MM.1S (cell line): Measurements from ENCODE around the gene GNAS-AS1.

ENCODE experiments used
- DNase-seq: peaks from one replicate; pipeline ENCODE4 v3.0.0-alpha.2; 2015
- H2AFZ ChIP-seq: fragments of 300-600 bp; sonication (generic); 2 replicates; pipeline ENCODE4 v1.6.0; 2016; ENCODE audit warnings: antibody characterized with exemption, low read length
- H3F3A ChIP-seq: fragments of 300-600 bp; sonication (generic); 2 replicates; pipeline ENCODE4 v1.6.1; 2016; ENCODE audit warnings: mild to moderate bottlenecking, antibody characterized with exemption, low read length, moderate library complexity, mixed read lengths; ENCODE audit not compliant: insufficient read depth
- H3K27ac ChIP-seq: fragments of 300-600 bp; sonication (generic); 2 replicates; pipeline ENCODE4 v1.5.1; 2016; ENCODE audit warnings: mild to moderate bottlenecking, low read length
- H3K27me3 ChIP-seq: fragments of 300-600 bp; sonication (generic); replicated peaks from 2 replicates; pipeline ENCODE4 v1.6.0; 2016; ENCODE audit warnings: low read length; ENCODE audit not compliant: insufficient read depth
- H3K36me3 ChIP-seq: fragments of 300-600 bp; sonication (generic); replicated peaks from 2 replicates; pipeline ENCODE4 v1.6.1; 2016; ENCODE audit warnings: mild to moderate bottlenecking, low read length, mixed read lengths; ENCODE audit not compliant: insufficient read depth
- H3K4me1 ChIP-seq: fragments of 300-600 bp; sonication (generic); 2 replicates; pipeline ENCODE4 v1.6.1; 2016; ENCODE audit warnings: low read length, mixed read lengths
- H3K4me2 ChIP-seq: fragments of 300-600 bp; sonication (generic); 2 replicates; pipeline ENCODE4 v1.6.0; 2016; ENCODE audit warnings: low read depth, low read length
- H3K4me3 ChIP-seq: fragments of 300-600 bp; sonication (generic); 2 replicates; pipeline ENCODE4 v1.5.1; 2016; ENCODE audit warnings: low read length, mixed read lengths
- H3K79me2 ChIP-seq: fragments of 300-600 bp; sonication (generic); 2 replicates; pipeline ENCODE4 v1.6.1; 2016; ENCODE audit warnings: mixed run types, low read length, mixed read lengths
- H3K9ac ChIP-seq: fragments of 300-600 bp; sonication (generic); 2 replicates; pipeline ENCODE4 v1.6.1; 2016; ENCODE audit warnings: low read length, mixed read lengths
- H3K9me2 ChIP-seq: fragments of 300-600 bp; sonication (generic); replicated peaks from 2 replicates; pipeline ENCODE4 v1.6.1; 2016; ENCODE audit warnings: mild to moderate bottlenecking, low read length, mixed read lengths; ENCODE audit not compliant: insufficient read depth
- H3K9me3 ChIP-seq: fragments of 300-600 bp; sonication (generic); replicated peaks from 2 replicates; pipeline ENCODE4 v1.6.1; 2016; ENCODE audit warnings: mild to moderate bottlenecking, low read length, mixed read lengths; ENCODE audit not compliant: insufficient read depth
- H4K20me1 ChIP-seq: fragments of 300-600 bp; sonication (generic); 2 replicates; pipeline ENCODE4 v1.6.1; 2016; ENCODE audit warnings: mild to moderate bottlenecking, low read length, moderate library complexity, mixed read lengths; ENCODE audit not compliant: insufficient read depth
- EZH2 ChIP-seq: fragments of 300-600 bp; sonication (generic); optimal IDR thresholded peaks from 2 replicates; pipeline ENCODE3; 2017; ENCODE audit warnings: low read depth, mild to moderate bottlenecking, antibody characterized with exemption, low read length, mixed read lengths
- EZH2phosphoT487 ChIP-seq: fragments of 300-600 bp; sonication (generic); IDR thresholded peaks from 2 replicates; pipeline ENCODE4 v1.6.1; 2018; ENCODE audit warnings: antibody characterized with exemption, low read length
- TF ChIP-seq, protein P1 (sequence below): fragments of 300-600 bp; sonication (generic); IDR thresholded peaks from 2 replicates; pipeline ENCODE4 v1.5.1; 2016; ENCODE audit warnings: antibody characterized with exemption, low read length, mixed read lengths

The GNAS-AS1 gene

DNA sequence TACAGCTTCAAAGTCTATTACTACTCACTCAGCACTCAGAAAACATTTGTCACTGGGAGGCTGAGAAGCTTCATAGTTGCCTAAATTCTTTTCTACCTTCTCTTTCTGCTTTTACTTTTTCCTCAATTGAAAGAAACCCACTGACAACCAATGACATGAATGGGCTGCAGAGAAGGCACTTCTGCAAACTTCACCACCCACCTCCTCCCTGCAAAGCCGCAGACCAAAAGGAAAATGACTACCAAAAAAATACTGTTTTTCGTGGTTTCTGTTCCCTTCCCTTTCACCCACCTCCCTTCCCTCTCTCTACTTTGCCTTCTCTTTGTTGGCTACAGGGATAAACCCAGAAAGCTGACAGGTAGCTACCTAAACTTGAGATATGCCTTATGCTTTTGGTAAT is 3.2 kb downstream of the GNAS-AS1 start:
- H2AFZ ChIP-seq, result no peak overlapping the region
- no peaks in the 10 kb centered on the region for H3K36me3 ChIP-seq
- peaks cover 54% of the 10 kb centered on the region for H3K27me3 ChIP-seq
- DNase-seq, result no peak
- H3K4me3 ChIP-seq, result no peak overlapping the region
- H3F3A ChIP-seq, result no peaks in the 10 kb centered on the region
- H3K79me2 ChIP-seq, result no peaks in the 10 kb centered on the region; the same call in 1 of the 2 replicates
- TF ChIP-seq EZH2phosphoT487, result no peak
- TF ChIP-seq EZH2, result no peak
- TF ChIP-seq, protein P1, sequence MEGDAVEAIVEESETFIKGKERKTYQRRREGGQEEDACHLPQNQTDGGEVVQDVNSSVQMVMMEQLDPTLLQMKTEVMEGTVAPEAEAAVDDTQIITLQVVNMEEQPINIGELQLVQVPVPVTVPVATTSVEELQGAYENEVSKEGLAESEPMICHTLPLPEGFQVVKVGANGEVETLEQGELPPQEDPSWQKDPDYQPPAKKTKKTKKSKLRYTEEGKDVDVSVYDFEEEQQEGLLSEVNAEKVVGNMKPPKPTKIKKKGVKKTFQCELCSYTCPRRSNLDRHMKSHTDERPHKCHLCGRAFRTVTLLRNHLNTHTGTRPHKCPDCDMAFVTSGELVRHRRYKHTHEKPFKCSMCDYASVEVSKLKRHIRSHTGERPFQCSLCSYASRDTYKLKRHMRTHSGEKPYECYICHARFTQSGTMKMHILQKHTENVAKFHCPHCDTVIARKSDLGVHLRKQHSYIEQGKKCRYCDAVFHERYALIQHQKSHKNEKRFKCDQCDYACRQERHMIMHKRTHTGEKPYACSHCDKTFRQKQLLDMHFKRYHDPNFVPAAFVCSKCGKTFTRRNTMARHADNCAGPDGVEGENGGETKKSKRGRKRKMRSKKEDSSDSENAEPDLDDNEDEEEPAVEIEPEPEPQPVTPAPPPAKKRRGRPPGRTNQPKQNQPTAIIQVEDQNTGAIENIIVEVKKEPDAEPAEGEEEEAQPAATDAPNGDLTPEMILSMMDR, result no peak
- H3K9ac ChIP-seq, result no peak overlapping the region
- no peaks in the 10 kb centered on the region for H4K20me1 ChIP-seq
- no peak overlapping the region for H3K27ac ChIP-seq
- H3K4me2 ChIP-seq, result no peak overlapping the region
- no peaks in the 10 kb centered on the region for H3K9me3 ChIP-seq
- no peaks in the 10 kb centered on the region for H3K9me2 ChIP-seq
- H3K4me1 ChIP-seq, result no peaks in the 10 kb centered on the region

DNA sequence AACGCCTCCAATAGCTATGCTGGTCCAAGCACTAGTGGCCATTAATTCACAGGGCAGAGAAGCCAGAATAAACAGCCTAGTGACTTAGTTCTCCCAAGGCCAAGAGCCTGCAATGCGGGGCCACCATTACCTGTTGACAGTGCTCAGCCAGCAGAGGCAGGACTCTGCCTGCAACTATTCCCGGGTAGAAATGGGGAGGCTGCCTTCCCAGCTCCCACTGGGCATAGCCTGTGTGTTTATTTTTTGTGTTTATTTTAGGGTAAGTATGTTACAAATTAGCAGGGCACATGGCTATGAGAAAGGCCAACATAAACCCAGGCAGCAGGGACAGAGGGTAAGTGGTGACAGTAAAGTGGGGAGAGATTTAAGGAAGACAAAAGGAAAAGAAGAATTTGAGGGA is 5.0 kb downstream of the GNAS-AS1 start:
- no peak for TF ChIP-seq EZH2
- TF ChIP-seq, protein P1, result no peak
- TF ChIP-seq EZH2phosphoT487, result no peak
- H3K4me2 ChIP-seq, result no peak overlapping the region
- H3K27me3 ChIP-seq, result peaks cover 54% of the 10 kb centered on the region
- H3K9ac ChIP-seq, result no peak overlapping the region
- H3K36me3 ChIP-seq, result no peaks in the 10 kb centered on the region
- no peaks in the 10 kb centered on the region for H3K9me3 ChIP-seq
- no peaks in the 10 kb centered on the region for H3K4me1 ChIP-seq
- DNase-seq, result no peak
- no peaks in the 10 kb centered on the region for H3K9me2 ChIP-seq
- H4K20me1 ChIP-seq, result no peaks in the 10 kb centered on the region
- no peaks in the 10 kb centered on the region; the same call in 1 of the 2 replicates for H3K79me2 ChIP-seq
- H2AFZ ChIP-seq, result no peak overlapping the region
- no peaks in the 10 kb centered on the region for H3F3A ChIP-seq
- H3K27ac ChIP-seq, result no peak overlapping the region
- no peak overlapping the region for H3K4me3 ChIP-seq

DNA sequence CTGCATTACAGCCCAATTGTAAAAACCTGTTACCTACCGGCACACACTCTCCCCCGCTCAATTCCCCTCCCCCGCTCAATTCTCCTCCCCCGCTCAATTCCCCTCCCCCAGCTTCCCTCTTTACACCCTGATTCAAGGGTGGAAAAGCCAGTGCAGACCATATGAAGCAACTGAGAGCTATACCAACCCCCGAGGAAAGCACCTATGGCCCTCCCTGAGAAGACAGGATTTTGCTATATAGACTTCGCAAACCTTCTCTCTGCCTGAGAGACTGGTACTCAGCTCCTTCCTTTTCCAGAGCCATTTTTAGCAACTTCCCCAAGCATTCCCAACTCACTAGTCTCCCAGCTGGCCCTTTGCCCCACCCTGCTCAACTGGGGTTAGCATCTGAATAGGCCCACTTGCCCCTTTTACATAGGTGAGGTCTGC is 7.6 kb downstream of the GNAS-AS1 start:
- TF ChIP-seq EZH2 (no peak), EZH2phosphoT487 (no peak)
- TF ChIP-seq, protein P1, result no peak
- no peak for DNase-seq
- Histone ChIP-seq H3F3A (no peaks in the 10 kb centered on the region), H3K79me2 (no peaks in the 10 kb centered on the region), H2AFZ (no peak overlapping the region), H4K20me1 (no peaks in the 10 kb centered on the region), H3K4me1 (no peaks in the 10 kb centered on the region), H3K9ac (no peak overlapping the region), H3K27me3 (peaks cover 59% of the 10 kb centered on the region), H3K9me2 (no peaks in the 10 kb centered on the region), H3K36me3 (no peaks in the 10 kb centered on the region), H3K9me3 (no peaks in the 10 kb centered on the region), H3K4me2 (no peak overlapping the region), H3K27ac (no peak overlapping the region), H3K4me3 (no peak overlapping the region)

DNA sequence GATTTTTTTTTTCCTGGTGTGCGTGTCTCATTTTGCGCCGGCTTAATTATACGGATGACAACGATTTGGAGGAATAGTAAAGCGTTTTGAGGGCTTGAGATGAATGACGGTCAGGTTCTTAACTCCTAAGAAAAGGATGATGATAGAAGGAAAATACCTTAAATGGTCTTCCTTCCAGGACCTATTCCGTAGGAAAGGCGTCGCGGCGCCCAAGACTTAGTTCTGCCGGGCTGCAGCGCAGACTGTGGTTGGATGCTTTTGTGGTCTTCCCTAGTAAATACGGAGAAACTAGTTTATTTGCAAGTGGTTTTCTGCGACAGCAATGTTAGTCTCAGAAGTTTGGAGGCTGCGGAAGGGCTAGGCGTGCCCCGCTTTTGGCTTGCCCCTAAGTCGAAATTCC is 8.4 kb downstream of the GNAS-AS1 start:
- H3F3A ChIP-seq, result no peaks in the 10 kb centered on the region
- no peak overlapping the region for H3K9ac ChIP-seq
- no peak overlapping the region for H3K27ac ChIP-seq
- H2AFZ ChIP-seq, result no peak overlapping the region
- no peaks in the 10 kb centered on the region for H3K79me2 ChIP-seq
- no peak overlapping the region for H3K4me2 ChIP-seq
- no peaks in the 10 kb centered on the region for H3K4me1 ChIP-seq
- no peak overlapping the region for H3K4me3 ChIP-seq
- no peaks in the 10 kb centered on the region for H4K20me1 ChIP-seq
- DNase-seq, result no peak
- no peaks in the 10 kb centered on the region for H3K9me2 ChIP-seq
- no peaks in the 10 kb centered on the region for H3K36me3 ChIP-seq
- TF ChIP-seq EZH2phosphoT487 (no peak), EZH2 (no peak)
- TF ChIP-seq, protein P1, result no peak
- H3K9me3 ChIP-seq, result no peaks in the 10 kb centered on the region
- peaks cover 59% of the 10 kb centered on the region for H3K27me3 ChIP-seq
